SU-DHL-6 (cell line): ENCODE data around the gene TNFAIP8.
"Not testable (repeated sequence)": the region's sequence is repeated elsewhere in the genome, so short reads cannot be mapped to it uniquely, and the experiment has no call there.

ENCODE experiments used
- EZH2phosphoT487 ChIP-seq: fragments of 200-600 bp; sonication (generic), shearing (Covaris generic); conservative IDR thresholded peaks from 2 replicates; pipeline ENCODE4 v1.6.1; 2018; ENCODE audit warnings: mild to moderate bottlenecking, antibody characterized with exemption, low read length, moderate library complexity, mixed read lengths
- TF ChIP-seq, protein P1 (sequence below): fragments of 200-600 bp; sonication (generic); IDR thresholded peaks from one replicate; pipeline ENCODE4 v1.5.1; 2017; ENCODE audit warnings: antibody characterized with exemption, mild to moderate bottlenecking, low read length, moderate library complexity; ENCODE audit not compliant: insufficient read depth, poor library complexity, severe bottlenecking

DNA sequence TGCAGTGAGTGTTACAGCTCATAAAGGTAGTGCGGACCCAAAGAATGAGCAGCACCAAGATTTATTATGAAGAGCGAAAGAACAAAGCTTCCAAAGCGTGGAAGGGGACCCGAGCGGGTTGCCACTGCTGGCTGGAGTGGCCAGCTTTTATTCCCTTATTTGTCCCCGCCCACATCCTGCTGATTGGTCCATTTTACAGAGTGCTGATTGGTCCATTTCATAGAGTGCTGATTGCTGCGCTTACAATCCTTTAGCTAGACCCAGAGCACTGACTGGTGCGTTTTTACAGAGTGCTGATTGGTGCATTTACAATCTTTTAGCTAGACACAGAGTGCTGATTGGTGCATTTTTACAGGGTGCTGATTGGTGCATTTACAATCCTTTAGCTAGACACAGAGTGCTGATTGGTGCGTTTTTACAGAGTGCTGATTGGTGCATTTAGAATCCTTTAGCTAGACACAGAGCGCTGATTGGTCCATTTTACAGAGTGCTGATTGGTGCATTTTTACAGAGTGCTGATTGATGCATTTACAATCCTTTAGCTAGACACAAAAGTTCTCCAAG lies 76.9 kb downstream of the TNFAIP8 start:
- TF ChIP-seq EZH2phosphoT487: not testable (repeated sequence)
- TF ChIP-seq, protein P1, sequence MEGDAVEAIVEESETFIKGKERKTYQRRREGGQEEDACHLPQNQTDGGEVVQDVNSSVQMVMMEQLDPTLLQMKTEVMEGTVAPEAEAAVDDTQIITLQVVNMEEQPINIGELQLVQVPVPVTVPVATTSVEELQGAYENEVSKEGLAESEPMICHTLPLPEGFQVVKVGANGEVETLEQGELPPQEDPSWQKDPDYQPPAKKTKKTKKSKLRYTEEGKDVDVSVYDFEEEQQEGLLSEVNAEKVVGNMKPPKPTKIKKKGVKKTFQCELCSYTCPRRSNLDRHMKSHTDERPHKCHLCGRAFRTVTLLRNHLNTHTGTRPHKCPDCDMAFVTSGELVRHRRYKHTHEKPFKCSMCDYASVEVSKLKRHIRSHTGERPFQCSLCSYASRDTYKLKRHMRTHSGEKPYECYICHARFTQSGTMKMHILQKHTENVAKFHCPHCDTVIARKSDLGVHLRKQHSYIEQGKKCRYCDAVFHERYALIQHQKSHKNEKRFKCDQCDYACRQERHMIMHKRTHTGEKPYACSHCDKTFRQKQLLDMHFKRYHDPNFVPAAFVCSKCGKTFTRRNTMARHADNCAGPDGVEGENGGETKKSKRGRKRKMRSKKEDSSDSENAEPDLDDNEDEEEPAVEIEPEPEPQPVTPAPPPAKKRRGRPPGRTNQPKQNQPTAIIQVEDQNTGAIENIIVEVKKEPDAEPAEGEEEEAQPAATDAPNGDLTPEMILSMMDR: not testable (repeated sequence)
